GM12878 (cell line): ENCODE measurements around the gene TRUB2. TPM values are rescaled to one million over a fixed set of nuclear protein-coding genes. Genes with fewer than 3 reads are reported as not detected.

Experiments used
- ATF3 ChIP-seq: IDR thresholded peaks from 2 replicates; pipeline ENCODE4 v1.6.1; 2011; ENCODE audit warnings: low read depth, mild to moderate bottlenecking, low read length, moderate library complexity, borderline replicate concordance; ENCODE audit errors: extremely low read depth
- BCL11A ChIP-seq: IDR thresholded peaks from 2 replicates; pipeline ENCODE4 v1.6.1; 2011; ENCODE audit warnings: low read depth, low read length
- CHD4 ChIP-seq: fragments of 200-600 bp; sonication (generic); IDR thresholded peaks from 2 replicates; pipeline ENCODE4 v1.6.1; 2016; ENCODE audit warnings: mild to moderate bottlenecking
- CREB1 ChIP-seq: IDR thresholded peaks from 2 replicates; pipeline ENCODE4 v1.6.1; 2012; ENCODE audit warnings: low read depth, mild to moderate bottlenecking, inconsistent platforms
- E4F1 ChIP-seq: fragments of 450-650 bp; IDR thresholded peaks from 2 replicates; pipeline ENCODE4 v1.6.1; 2018; ENCODE audit warnings: borderline replicate concordance, mild to moderate bottlenecking; ENCODE audit not compliant: partially characterized antibody
- EGR1 ChIP-seq, 2 experiments: IDR thresholded peaks; 1 replicate in 1 of 2; 2 replicates in 1 of 2; pipeline ENCODE4 v1.6.1; 2011 to 2012; ENCODE audit warnings: low read depth in 2 of 2, low read length in 2 of 2, borderline replicate concordance in 1 of 2, mild to moderate bottlenecking in 1 of 2, moderate library complexity in 1 of 2
- HCFC1 ChIP-seq: fragments of 150-350 bp; IDR thresholded peaks from 2 replicates; pipeline ENCODE4 v1.6.1; 2014; ENCODE audit warnings: low read length
- HDAC2 ChIP-seq: fragments of 200-600 bp; sonication (generic); IDR thresholded peaks from 2 replicates; pipeline ENCODE4 v1.6.1; 2017
- IKZF1 ChIP-seq: fragments of 450-650 bp; conservative IDR thresholded peaks from 2 replicates; pipeline ENCODE4 v1.6.1; 2017; ENCODE audit warnings: antibody characterized with exemption, mild to moderate bottlenecking
- KLF5 ChIP-seq: fragments of 450-650 bp; IDR thresholded peaks from 2 replicates; pipeline ENCODE4 v1.6.1; 2014; ENCODE audit warnings: mild to moderate bottlenecking; ENCODE audit not compliant: partially characterized antibody
- MXI1 ChIP-seq: fragments of 150-350 bp; IDR thresholded peaks from 2 replicates; pipeline ENCODE4 v1.6.1; 2011; ENCODE audit warnings: low read depth, mild to moderate bottlenecking, inconsistent platforms, low read length, improper control_type of control experiment
- POLR2A ChIP-seq: IDR thresholded peaks from 2 replicates; pipeline ENCODE4 v1.6.1; 2011; ENCODE audit warnings: low read depth, mild to moderate bottlenecking, low read length
- RB1 ChIP-seq: fragments of 450-650 bp; formaldehyde crosslinking; IDR thresholded peaks from 2 replicates; pipeline ENCODE4 v1.6.1; 2017; ENCODE audit warnings: mild to moderate bottlenecking, borderline replicate concordance
- RELA ChIP-seq: fragments of 450-650 bp; IDR thresholded peaks from 2 replicates; pipeline ENCODE4 v1.8.0; 2014; ENCODE audit warnings: borderline replicate concordance; ENCODE audit not compliant: partially characterized antibody
- RELB ChIP-seq: fragments of 450-650 bp; IDR thresholded peaks from 2 replicates; pipeline ENCODE4 v1.6.1; 2017; ENCODE audit warnings: low read depth, mild to moderate bottlenecking, moderate library complexity
- RUNX3 ChIP-seq: IDR thresholded peaks from 2 replicates; pipeline ENCODE4 v1.6.1; 2012; ENCODE audit warnings: low read length, inconsistent platforms
- SIX5 ChIP-seq: IDR thresholded peaks from 2 replicates; pipeline ENCODE4 v1.6.1; 2011; ENCODE audit warnings: mild to moderate bottlenecking, low read depth, low read length, moderate library complexity; ENCODE audit not compliant: severe bottlenecking
- SP1 ChIP-seq: IDR thresholded peaks from one replicate; pipeline ENCODE4 v1.6.1; 2011; ENCODE audit warnings: low read depth, low read length
- SREBF1 ChIP-seq: IDR thresholded peaks from 2 replicates; pipeline ENCODE4 v1.6.1; 2012; ENCODE audit warnings: mild to moderate bottlenecking, low read length
- SREBF2 ChIP-seq: IDR thresholded peaks from 2 replicates; pipeline ENCODE4 v1.6.1; 2012; ENCODE audit warnings: mild to moderate bottlenecking, low read length
- SRF ChIP-seq, 2 experiments: IDR thresholded peaks; 2 replicates each; pipeline ENCODE4 v1.6.1; 2011; ENCODE audit warnings: low read depth in 2 of 2, low read length in 2 of 2, mild to moderate bottlenecking in 1 of 2, moderate library complexity in 1 of 2
- TARDBP ChIP-seq: IDR thresholded peaks from 2 replicates; pipeline ENCODE4 v1.6.1; 2016; ENCODE audit warnings: borderline replicate concordance
- ZNF207 ChIP-seq: fragments of 450-650 bp; IDR thresholded peaks from 2 replicates; pipeline ENCODE4 v1.6.1; 2014; ENCODE audit warnings: antibody characterized with exemption, mild to moderate bottlenecking, borderline replicate concordance
- ZNF217 ChIP-seq: fragments of 450-650 bp; IDR thresholded peaks from 2 replicates; pipeline ENCODE4 v1.6.1; 2017; ENCODE audit warnings: antibody characterized with exemption, mild to moderate bottlenecking
- ZNF24 ChIP-seq: fragments of 450-650 bp; IDR thresholded peaks from 2 replicates; pipeline ENCODE4 v1.6.1; 2017; ENCODE audit warnings: antibody characterized with exemption, mild to moderate bottlenecking
- polyA plus RNA-seq, 11 experiments: library from polyadenylated mRNA; depleted of rRNA in 4 of 11; unstranded in 6 of 11; stranded (reverse) in 5 of 11; fragments of >200 nt; fragmentation: Nextera tagmentation in 4 of 11; fragmentation: Illumina TruSeq in 1 of 11; extraction: Ambion mirVana in 4 of 11; extraction: Trizol in 1 of 11; gene quantifications; 1 replicate in 1 of 11; 2 replicates in 10 of 11; pipeline versions ENCODE4 v1.2.1 to v1.2.3, GENCODE V29; 2011 to 2016; ENCODE audit warnings: inconsistent platforms in 2 of 11, missing spikeins in 2 of 11, low read depth in 1 of 11
- total RNA-seq, 4 experiments: library from RNA; depleted of rRNA in 3 of 4; stranded (reverse); fragments of >200 nt in 3 of 4; fragmentation: Illumina TruSeq in 1 of 4; extraction: Trizol in 1 of 4; gene quantifications; 2 replicates each; pipeline versions ENCODE4 v1.2.1 to v1.2.3, GENCODE V29; 2013 to 2021

Gene TRUB2
- total and polyA plus RNA-seq, 10 of the 15 experiments (the other 5 are each of a cell fraction or from before 2014, with no cell fraction given): 2.8 to 70.5 (median 37.2) TPM

GRCh38 chr9:128339761-128340690, 17.8 kb upstream of the TRUB2 start, which contains the start of gene SLC27A4 (continued):
- TF ChIP-seq ATF3 (0 out of 2 replicates have a peak, but pooled peaks have one; percentile 36), SIX5 (peak; percentile 84), POLR2A (peak; percentile 41; the same call in 1 of the 2 replicates), ZNF207 (peak; percentile 80), RELA (no peak), MXI1 (peak; percentile 65), BCL11A (no peak), IKZF1 (peak; percentile 90), E4F1 (no peak), EGR1 (IDR thresholded peaks at IDR 0.05; ENCODE audit: borderline replicate concordance in 1 of 2, low read depth in 2 of 2, low read length in 2 of 2) (peak in 1 of 2 experiments; percentile 90; a peak in 1 of 3 replicates), SP1 (peak; percentile 34), ZNF217 (peak; percentile 69; the same call in 1 of the 2 replicates), HCFC1 (peak; percentile 90), SRF (IDR thresholded peaks at IDR 0.05; ENCODE audit: low read depth in 2 of 2, low read length in 2 of 2) (peak in 1 of 2 experiments; percentile 55; a peak in 1 of 4 replicates), HDAC2 (no peak), KLF5 (peak; percentile 45), SREBF1 (no peak), RB1 (peak; percentile 60), ZNF24 (peak; percentile 63; the same call in 1 of the 2 replicates), RELB (0 out of 2 replicates have a peak, but pooled peaks have one; percentile 21), CREB1 (peak; percentile 82), TARDBP (peak; percentile 62; the same call in 1 of the 2 replicates), CHD4 (no peak), SREBF2 (peak; percentile 71; the same call in 1 of the 2 replicates), RUNX3 (peak; percentile 69)
